Activated CD4-positive, alpha-beta T cell treated with anti-CD3 and anti-CD28 coated beads, Interleukin-2, amount 50 U/mL, for 48 hours (primary cell): ENCODE measurements around the gene RNF128.

Experiments used
- DNase-seq, 2 experiments: peaks; one replicate each; pipeline ENCODE4 v3.0.0-alpha.2; 2020

RNF128 gene, protein sequence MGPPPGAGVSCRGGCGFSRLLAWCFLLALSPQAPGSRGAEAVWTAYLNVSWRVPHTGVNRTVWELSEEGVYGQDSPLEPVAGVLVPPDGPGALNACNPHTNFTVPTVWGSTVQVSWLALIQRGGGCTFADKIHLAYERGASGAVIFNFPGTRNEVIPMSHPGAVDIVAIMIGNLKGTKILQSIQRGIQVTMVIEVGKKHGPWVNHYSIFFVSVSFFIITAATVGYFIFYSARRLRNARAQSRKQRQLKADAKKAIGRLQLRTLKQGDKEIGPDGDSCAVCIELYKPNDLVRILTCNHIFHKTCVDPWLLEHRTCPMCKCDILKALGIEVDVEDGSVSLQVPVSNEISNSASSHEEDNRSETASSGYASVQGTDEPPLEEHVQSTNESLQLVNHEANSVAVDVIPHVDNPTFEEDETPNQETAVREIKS

GRCh38 chrX:106726485-106727437, at the start of gene RNF128:
RNF128 (plus strand) TSS chrX:106726701; CDS start chrX:106726914, 213 bp downstream.
- peak; percentile 25 to 33 for DNase-seq

DNA sequence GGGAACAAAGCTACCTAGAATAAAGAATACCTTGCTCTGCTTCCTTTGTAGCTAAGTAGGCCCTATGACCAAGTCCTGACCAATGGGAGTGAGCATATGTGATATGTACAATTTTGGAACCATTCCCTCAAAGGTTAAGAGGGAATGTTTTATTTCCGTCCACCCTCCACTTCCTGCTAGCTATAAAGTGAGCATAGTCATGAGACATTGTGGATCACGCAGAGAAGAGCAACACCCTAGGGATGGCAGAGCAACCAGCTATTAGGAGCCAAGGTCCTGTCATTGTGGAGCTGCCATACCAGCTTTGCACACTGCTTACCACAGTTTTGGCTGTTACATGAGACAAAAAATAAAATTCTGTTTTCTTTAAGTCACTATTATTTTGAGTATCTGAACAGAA, 45.8 kb upstream of the RNF128 start:
- DNase-seq: no peak

GRCh38 chrX:106684207-106684606, 42.3 kb upstream of the RNF128 start:
- no peak for DNase-seq

DNA sequence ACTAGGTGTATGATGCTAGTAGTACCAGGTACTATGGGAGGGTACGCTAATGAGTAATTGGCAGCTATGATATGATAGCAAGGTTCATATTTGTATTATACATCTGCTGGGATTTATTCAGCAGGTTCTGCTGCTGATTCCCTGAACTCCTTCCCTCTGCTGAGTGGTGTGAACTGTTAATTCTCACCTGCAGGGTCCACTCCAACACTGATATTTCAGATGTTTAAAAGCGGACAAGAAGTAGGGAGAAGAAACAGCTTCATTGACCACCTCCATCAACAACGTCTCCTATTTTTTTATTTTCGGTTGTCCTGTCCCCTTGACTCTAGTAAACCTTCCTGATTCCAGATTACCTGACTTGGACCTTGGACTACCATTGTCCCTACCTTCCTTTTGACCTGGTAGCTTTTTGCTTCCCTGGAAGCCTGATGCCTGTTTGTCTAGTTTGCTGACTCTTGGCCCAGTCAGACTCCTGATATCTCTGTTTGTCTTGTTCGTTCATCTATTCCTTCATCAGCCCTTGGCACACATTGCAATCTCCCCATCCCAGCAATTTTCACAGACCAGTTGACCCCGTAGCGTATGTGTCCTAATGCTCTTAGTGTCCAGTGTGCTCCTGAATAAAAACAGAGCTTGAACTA, 34.0 kb upstream of the RNF128 start:
- no peak for DNase-seq

DNA sequence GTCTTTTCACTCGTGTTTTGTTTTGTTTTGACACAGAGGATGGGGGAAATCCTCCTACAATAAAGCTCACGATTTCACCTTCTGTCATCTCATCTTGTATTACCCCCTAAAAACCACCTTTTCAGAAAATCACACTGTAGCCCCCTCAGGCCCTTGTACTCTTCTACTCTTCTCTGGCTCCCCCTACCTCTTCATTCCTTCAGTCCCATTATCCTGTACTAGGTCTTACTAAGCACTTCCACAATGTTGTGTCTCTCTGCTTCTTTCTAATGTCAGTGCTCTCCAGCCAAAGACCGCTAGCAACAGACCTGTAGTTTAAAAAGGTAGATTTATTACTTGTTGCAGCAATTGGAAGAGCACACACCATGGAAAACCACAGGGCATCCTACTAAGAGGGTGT, 30.0 kb upstream of the RNF128 start:
- no peak for DNase-seq

GRCh38 chrX:106698693-106699092, 27.8 kb upstream of the RNF128 start:
- no peak for DNase-seq

DNA sequence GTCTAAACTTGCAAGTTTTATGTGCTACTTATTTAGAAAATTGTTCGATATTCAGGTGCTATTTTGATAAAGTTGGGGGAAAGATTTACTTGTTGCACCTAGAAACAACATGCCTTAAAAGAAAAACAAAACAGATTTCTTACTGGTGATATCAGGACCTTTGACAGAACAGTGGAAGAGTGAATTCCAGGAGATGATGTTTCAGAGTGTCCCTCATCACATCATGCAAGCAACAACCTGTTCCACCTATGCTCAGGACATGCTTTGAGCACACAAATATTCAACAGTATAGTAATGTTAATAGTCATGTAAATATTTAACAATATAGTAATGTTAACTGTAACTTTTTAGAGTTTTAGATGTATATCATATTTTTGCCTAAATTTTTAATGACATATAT, 23.9 kb upstream of the RNF128 start:
- DNase-seq: no peak

GRCh38 chrX:106706466-106706865, 20.0 kb upstream of the RNF128 start:
- DNase-seq: no peak

DNA sequence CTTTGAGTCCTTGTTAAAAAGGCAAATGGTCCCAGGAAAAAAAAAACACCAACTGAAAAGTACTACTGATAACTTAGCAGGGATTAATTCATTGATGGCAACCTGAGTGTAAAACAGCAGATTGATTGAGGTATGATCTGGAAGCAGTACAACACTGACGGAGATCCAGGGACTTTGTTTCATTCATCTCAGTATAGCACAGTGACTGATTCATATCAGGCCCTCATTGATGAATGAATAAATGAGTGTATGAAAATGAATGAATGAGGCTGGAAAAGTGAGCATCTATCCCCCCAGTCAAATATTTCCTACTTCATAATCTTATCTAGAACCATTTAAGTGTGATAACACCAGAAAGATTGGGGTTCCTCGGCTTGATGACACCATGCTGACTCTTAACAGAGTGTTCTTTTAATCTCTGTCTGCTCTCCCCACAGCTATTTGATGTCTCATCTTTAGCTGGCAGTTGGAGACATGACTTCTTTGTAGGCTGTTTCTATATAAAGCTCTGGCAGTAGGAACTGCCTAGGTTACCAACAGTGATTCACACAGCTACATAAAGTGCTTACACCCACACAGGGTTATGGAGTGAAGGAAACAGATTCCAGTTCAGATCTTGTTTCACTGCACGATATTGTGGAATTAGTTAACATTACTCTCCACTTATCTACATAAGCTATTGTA, 18.6 kb upstream of the RNF128 start:
- no peak for DNase-seq

DNA sequence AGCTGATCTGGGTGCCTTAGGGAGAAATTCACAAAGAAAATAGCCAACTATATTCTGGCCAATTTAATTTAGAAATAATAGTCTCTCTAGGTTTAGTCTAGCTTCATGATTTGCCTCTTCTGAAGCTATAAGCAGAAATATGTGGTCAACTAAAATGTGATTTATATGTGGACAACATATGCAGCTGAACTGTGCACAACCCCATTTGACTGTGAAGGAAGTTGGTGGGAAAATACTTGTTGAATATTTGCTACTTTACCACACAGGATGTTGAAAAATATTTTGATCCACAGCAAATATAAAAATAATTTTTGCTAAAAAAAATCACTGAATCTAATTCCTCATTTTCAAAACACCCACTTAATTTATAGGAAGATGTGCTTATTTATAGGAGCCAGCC, 15.7 kb upstream of the RNF128 start:
- DNase-seq: no peak

- no peak for DNase-seq
Measured at GRCh38 chrX:106711375-106711774, 15.1 kb upstream of the RNF128 start.

DNA sequence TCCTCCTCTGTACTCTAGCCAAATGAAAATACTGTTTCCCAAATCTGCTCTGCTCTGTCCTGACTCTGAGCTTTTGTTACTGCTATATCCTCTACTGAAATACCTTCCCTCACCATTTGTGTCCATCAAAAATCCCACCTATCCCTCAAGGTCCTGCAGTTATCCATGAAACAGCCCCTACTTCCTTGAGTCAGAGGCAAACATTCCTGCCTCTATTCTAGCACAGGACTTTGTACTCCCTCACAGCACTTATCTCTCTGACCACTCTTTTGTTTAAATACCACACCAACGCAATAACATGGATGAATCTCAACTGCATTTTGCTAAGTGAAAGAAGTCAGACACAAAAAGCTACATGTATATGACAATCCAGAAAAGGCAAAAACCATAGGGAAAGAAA, 10.5 kb upstream of the RNF128 start:
- DNase-seq: no peak

GRCh38 chrX:106716463-106716862, 10.0 kb upstream of the RNF128 start:
- no peak for DNase-seq

DNA sequence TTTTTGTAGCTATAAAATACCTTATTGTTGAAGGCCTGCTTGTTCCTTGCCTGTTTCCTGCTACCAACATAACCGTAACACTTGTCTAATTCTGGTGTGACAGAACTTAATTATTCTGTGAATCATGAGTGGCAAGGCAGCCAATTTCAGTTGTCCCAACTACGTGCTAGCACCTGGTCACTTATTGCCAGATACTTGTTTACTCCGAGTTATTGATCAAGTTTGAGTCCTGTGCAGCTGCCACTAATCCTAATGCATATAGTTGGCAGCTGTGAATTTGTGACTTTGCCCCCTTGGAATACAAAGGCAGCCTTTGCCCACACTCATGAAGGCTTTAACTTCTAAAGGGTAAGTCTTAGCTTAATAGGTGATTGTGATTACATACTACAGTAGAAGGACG, 7.8 kb upstream of the RNF128 start:
- DNase-seq: no peak

DNA sequence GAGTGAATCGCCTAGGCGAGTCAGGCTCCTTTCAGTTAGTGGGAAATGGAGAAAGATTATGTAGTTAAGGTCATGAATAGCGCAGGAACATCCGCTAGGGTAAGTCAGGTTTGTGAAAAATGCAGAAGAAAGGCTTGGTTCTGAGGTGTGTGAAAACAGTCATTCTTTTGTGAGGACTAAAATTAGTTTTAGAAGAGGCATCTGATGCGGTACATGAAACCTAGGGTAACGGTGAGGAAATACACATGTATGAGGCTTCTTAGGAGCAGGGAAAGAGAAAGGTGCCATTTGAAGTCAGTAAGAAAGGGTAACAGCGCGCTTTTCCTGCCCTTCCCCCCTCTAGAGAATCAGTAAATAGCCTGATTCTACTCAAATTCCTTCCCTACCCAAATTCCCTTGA, 570 bp upstream of the RNF128 start:
- DNase-seq: no peak

DNA sequence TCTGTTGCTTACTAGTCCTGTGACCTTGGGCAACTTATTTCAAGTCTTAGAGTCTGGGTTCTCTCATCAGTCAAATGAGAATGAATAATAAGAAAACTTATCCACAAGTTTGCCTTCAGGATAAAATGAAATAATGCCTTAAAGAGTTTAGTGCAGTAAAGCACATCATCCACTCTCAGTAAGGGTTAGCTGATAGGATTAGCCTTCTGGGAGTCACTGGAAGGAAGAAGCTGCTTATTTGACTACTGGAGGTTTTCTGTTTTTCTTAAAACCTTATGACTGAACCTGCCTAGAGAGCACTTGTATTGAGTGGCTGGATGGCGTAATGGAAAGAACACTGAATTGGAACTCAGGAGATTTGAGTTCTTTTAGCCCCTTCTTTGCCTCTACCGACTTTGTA, 1.8 kb downstream of the RNF128 start:
- DNase-seq: no peak

- no peak for DNase-seq
Measured at GRCh38 chrX:106730401-106730800, 3.9 kb downstream of the RNF128 start.

- DNase-seq: no peak
Measured at GRCh38 chrX:106731590-106731989, 5.1 kb downstream of the RNF128 start.

DNA sequence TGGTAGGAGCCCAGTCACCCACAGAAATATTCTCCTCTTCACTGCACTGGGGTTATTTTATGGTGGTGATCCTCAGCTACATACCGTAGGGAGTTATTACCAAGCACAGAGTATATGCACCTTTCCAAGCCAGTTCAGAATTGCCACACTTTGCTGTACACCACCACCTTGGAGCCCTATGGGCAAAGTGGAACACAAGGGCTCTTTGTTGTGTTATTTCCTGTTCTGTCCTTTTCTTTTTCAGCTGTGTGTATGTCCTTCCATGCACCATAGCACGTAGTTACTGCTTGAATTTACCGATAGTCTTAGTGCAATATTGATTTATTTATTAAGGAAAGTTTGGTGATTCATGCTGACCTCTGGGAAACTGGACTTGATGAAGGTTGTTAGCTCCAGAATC, 8.3 kb downstream of the RNF128 start:
- no peak for DNase-seq

GRCh38 chrX:106740193-106740780, 13.8 kb downstream of the RNF128 start:
- no peak for DNase-seq

DNA sequence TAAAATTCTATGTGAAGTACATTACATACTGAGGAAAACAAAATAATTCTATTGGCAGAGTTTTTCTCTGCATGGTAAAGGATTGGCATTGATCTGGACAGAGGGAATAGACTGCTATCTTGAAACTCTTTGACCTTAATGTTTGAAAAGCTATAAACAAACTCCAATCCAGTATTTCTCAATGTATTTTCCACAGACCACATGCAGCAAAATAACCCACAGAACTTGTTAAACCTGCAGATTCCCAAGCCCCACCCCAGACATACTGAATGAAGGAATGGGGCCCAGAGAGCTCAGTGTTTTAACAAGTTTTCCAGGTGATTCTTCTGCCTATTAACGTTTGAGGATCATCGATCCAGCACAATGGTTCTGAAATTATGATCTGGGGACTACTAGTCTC, 15.7 kb downstream of the RNF128 start:
- no peak for DNase-seq

DNA sequence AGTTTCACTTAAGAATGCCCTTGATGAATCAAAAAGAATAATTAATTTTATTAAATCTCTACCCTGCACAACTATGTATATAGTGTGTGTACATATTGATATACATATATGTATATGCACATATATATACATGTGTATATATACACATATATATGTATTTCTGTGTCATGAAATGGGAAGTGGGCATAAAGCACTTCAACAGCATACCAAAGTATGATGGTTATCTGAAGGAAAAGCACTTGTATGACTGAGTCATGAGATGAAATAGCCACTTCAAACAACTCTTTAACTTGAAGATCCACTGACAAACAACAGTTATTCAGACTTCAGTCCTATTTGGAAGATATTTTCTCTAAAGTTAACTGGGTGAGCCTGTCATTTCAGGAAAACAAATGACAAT, 16.3 kb downstream of the RNF128 start:
- no peak for DNase-seq
